Rectal smooth muscle tissue (tissue), 1 donor: ENCODE measurements around the gene PGPEP1.

Experiments
- H3K27ac ChIP-seq: one replicate; pipeline ENCODE4 v1.7.0; 2013; ENCODE audit warnings: low read depth, low read length, inconsistent platforms
- H3K27me3 ChIP-seq: one replicate; pipeline ENCODE4 v1.7.0; 2013; ENCODE audit warnings: low read length; ENCODE audit not compliant: control insufficient read depth, insufficient read depth
- H3K36me3 ChIP-seq: one replicate; pipeline ENCODE4 v1.7.0; 2013; ENCODE audit warnings: low read length; ENCODE audit not compliant: control insufficient read depth, insufficient read depth
- H3K4me1 ChIP-seq: one replicate; pipeline ENCODE4 v1.7.0; 2013; ENCODE audit warnings: low read length; ENCODE audit not compliant: control insufficient read depth, insufficient read depth
- H3K4me3 ChIP-seq: one replicate; pipeline ENCODE4 v1.7.0; 2013; ENCODE audit warnings: low read length
- H3K9ac ChIP-seq: one replicate; pipeline ENCODE4 v1.7.0; 2013; ENCODE audit warnings: low read length

The PGPEP1 gene

DNA sequence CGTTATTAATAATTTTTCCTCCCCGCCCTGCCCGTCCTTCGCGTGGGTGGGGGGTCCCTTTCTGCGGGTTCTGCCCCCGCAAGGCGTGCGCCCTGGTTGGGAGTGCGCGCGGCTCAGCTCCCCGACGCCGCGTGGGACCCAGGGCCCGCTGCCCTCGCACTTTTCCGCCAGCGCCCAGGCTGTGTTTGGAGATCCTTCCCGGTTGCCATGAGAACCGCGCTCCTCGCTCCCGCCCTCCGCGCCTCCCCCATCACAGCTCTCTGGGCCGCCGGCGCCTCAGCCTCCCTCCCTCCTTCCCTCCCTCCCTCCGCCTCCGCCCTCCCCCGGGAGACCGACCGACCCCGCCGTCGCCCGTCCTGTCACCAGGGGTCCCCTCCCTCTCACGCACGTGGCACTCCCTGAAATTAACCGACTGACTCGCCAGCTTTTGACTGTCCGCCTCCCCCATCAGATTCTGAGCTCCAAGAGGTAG lies 76.4 kb downstream of the PGPEP1 start:
- Histone ChIP-seq H3K4me1 (peaks cover 26% of the 10 kb centered on the region), H3K27ac (peak overlapping the region; percentile 91), H3K9ac (peak overlapping the region; percentile 69), H3K27me3 (peaks cover 10% of the 10 kb centered on the region), H3K36me3 (no peaks in the 10 kb centered on the region), H3K4me3 (peak overlapping the region; percentile 57)

DNA sequence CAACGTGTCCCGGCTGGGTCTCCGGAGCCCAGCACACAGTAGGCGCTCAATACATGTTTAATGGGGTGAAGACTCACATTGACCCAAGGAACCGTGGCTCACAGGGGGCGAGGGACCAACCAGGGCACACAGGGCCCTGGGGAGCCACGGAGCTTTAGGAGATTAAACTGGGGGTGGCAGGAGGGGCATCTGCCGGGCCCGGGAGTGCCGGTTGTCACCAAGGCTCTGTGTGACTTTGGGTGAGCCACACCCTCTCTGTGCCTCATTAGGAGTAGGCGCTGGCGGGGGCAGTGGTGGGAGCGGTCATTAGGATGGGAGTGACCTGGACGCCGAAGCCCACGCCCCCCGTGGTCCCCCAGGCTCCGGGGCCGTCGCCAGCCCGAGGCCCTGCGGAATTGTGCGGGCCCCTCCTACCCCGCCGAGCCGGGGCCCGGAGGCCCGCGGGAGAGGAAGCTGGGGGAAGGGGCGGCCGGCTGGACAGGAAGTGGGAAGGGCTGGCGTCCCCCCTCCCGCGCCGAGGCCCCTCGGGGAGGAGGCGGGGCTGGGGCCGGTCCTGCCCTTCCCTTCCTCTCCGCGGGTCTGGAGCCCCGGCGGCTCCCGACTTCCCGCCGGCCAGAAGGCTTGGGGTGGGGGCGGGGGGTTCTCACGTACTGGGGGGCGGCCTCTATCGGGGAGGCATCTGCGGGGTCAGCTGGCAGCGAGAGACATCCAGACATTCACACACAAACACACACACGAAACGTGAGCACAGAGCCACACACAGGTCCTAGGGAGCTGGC lies 77.0 kb downstream of the PGPEP1 start:
- Histone ChIP-seq H3K4me3 (peak overlapping the region; percentile 57), H3K36me3 (no peaks in the 10 kb centered on the region), H3K27me3 (peaks cover 10% of the 10 kb centered on the region), H3K27ac (peak overlapping the region; percentile 91), H3K9ac (peak overlapping the region; percentile 69), H3K4me1 (peaks cover 26% of the 10 kb centered on the region)

DNA sequence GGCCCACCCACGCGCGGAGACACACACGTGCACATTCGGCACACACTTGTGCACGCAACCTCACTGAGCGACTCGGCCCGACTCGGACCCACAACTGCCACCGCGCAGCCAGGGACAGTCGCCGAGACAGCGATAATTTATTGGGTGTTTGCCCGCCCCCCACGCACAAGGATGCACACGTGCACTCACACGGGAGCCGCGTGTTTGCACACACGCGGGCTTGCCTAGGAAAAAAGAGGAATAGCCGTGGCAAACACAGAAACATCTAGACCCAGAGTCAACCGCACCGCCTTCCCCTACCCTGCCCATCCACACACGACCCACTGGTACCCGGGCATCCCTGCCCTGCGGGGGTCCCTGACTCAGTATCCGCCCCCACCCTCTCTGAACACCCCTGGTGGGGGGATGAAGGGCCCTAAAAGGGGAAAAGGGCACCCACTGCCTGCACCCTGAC lies 77.7 kb downstream of the PGPEP1 start:
- peaks cover 26% of the 10 kb centered on the region for H3K4me1 ChIP-seq

DNA sequence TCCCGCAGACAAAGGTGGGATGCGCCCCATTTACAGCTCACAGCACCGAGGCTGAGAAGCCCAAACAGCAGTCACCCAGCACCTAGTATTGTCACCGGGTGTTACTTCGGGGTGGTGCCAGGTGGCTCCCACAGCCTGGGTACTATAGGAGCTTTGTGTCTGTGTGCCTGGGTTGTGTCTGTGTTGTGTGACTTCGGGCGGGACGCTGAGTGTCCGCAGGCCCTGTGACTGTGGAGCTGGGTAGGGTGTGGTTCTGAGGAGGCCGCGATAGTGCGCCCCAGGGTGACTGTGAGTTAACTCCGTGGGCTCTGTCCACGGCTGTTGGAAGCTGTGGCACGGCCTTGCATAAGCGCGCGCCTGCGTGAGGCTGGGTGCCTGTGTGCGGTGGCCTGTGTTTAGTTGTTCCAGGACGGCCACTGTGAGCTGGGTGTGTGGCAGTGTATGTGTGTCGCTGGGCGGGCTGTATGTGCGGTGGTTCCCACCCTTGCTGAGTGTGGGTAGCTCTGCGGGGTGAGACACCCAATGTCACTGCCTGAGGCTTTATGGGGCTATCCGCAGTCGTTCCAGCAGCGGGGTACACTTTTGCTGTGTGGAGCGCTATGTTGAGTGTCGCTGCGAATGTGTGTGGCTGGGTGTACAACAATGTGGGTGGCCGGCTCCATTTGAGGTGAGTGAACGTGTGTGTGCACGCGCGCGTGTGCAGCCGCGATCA lies 78.2 kb downstream of the PGPEP1 start:
- peak overlapping the region; percentile 80 for H3K4me3 ChIP-seq
- peaks cover 26% of the 10 kb centered on the region for H3K4me1 ChIP-seq
- no peaks in the 10 kb centered on the region for H3K36me3 ChIP-seq
- peaks cover 10% of the 10 kb centered on the region for H3K27me3 ChIP-seq
- H3K27ac ChIP-seq = peak overlapping the region; percentile 91
- peak overlapping the region; percentile 52 for H3K9ac ChIP-seq

More for the DNA sequence above, 77.7 kb downstream of the PGPEP1 start:
- Histone ChIP-seq H3K27ac (peak overlapping the region; percentile 91), H3K36me3 (no peaks in the 10 kb centered on the region), H3K9ac (no peak overlapping the region), H3K4me3 (peak overlapping the region; percentile 80), H3K27me3 (peaks cover 10% of the 10 kb centered on the region)

DNA sequence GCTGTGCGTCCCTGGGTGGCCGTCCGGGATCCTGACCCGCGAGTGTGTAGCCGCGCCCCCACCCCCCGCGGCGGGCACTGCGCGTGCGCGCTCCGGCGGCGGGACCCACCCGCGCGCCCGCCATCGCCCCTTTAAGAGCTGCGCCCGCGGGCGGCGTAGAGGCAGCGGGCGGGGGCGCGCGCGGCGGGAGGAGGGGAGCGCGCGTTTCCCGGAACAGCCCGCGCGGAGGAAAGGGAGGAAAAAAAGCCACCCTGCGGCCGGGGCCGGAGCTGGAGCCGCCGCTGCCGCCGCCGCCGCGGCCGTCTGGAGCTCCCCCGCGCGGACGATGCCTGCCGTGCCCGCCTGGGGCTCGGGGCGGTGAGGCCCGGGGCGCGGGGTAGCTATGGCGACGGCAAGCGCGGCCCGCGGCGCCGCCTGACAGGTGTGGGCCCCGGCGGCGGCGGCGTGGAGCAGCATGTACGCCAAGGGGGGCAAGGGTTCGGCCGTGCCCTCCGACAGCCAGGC lies 78.8 kb downstream of the PGPEP1 start, which contains the start of gene SSBP4:
SSBP4 (plus strand) TSS at position 204 of the 504 bp plus-strand sequence; CDS start at position 455, 251 bp downstream.
- Histone ChIP-seq H3K27ac (peak within 1 kb of the TSS; percentile 91), H3K4me3 (peak within 1 kb of the TSS; percentile 80), H3K9ac (peak within 1 kb of the TSS; percentile 52), H3K4me1 (peaks cover 29% of the 10 kb centered on the region), H3K36me3 (no peaks in the 10 kb centered on the region), H3K27me3 (peaks cover 10% of the 10 kb centered on the region)
